SK-N-SH (cell line): ENCODE data around the gene C1QTNF5. TPM values are rescaled to one million over a fixed set of nuclear protein-coding genes. Genes with fewer than 3 reads are reported as not detected.

Experiments
- CTCF ChIA-PET: fragments of 300-600, 350-600 bp; formaldehyde crosslinking; extraction: SDS; loops from one replicate; lab custom pipeline; 2021; lab: Yijun Ruan, JAX
- POLR2A ChIA-PET: fragments of 350-600 bp; sonication (Branson Sonifier 250); formaldehyde crosslinking; extraction: SDS; loops from one replicate; lab custom pipeline; 2020; ENCODE audit warnings: antibody characterized with exemption, inconsistent platforms; lab: Yijun Ruan, JAX
- DNase-seq: peaks from one replicate; pipeline ENCODE4 v3.0.0; 2012
- H2AFZ ChIP-seq: fragments of 200-600 bp; sonication (generic); 2 replicates; pipeline ENCODE4 v1.8.1; 2016; ENCODE audit warnings: antibody characterized with exemption, mild to moderate bottlenecking, low read depth
- H3F3A ChIP-seq: fragments of 200-600 bp; sonication (generic); replicated peaks from 2 replicates; pipeline ENCODE3; 2016; ENCODE audit warnings: antibody characterized with exemption, mild to moderate bottlenecking; ENCODE audit not compliant: insufficient read depth
- H3K27ac ChIP-seq, 2 experiments: fragments of 200-500 bp in 1 of 2; fragments of 200-600 bp in 1 of 2; sonication (Bioruptor generic) in 1 of 2; sonication (generic), shearing (Covaris generic) in 1 of 2; 2 replicates each; pipeline versions ENCODE4 v1.5.1 to v1.6.1; 2014 to 2016; ENCODE audit warnings: low read depth in 2 of 2, inconsistent platforms in 1 of 2, low read length in 1 of 2, mild to moderate bottlenecking in 1 of 2, mixed read lengths in 1 of 2
- H3K27me3 ChIP-seq: fragments of 200-600 bp; sonication (generic), shearing (Covaris generic); 2 replicates; pipeline ENCODE4 v1.6.1; 2016; ENCODE audit warnings: mixed run types; ENCODE audit not compliant: insufficient read depth
- H3K36me3 ChIP-seq, 2 experiments: fragments of 200-500 bp in 1 of 2; fragments of 200-600 bp in 1 of 2; sonication (Bioruptor generic) in 1 of 2; sonication (generic) in 1 of 2; replicated peaks in 1 of 2; 2 replicates each; pipeline versions ENCODE3 to v1.5.1; 2014 to 2016; ENCODE audit warnings: low read length in 1 of 2, mild to moderate bottlenecking in 1 of 2; ENCODE audit not compliant: insufficient read depth in 2 of 2, control insufficient read depth in 1 of 2
- H3K4me1 ChIP-seq, 2 experiments: fragments of 200-500 bp in 1 of 2; fragments of 200-600 bp in 1 of 2; sonication (Bioruptor generic) in 1 of 2; sonication (generic), shearing (Covaris generic) in 1 of 2; 2 replicates each; pipeline versions ENCODE4 v1.5.1 to v1.6.1; 2014 to 2016; ENCODE audit warnings: low read depth in 1 of 2, low read length in 1 of 2, mixed run types in 1 of 2; ENCODE audit not compliant: insufficient read depth in 2 of 2, control insufficient read depth in 1 of 2
- H3K4me2 ChIP-seq: fragments of 200-600 bp; sonication (generic), shearing (Covaris generic); 2 replicates; pipeline ENCODE4 v1.6.1; 2017; ENCODE audit warnings: mixed run types
- H3K4me3 ChIP-seq, 2 experiments: fragments of 200-500 bp in 1 of 2; fragments of 200-600 bp in 1 of 2; sonication (Bioruptor generic) in 1 of 2; sonication (generic), shearing (Covaris generic) in 1 of 2; 2 replicates each; pipeline versions ENCODE4 v1.5.1 to v1.8.1; 2014 to 2016; ENCODE audit warnings: low read depth in 2 of 2, inconsistent platforms in 1 of 2, low read length in 1 of 2, mild to moderate bottlenecking in 1 of 2, mixed read lengths in 1 of 2, moderate library complexity in 1 of 2
- H3K79me2 ChIP-seq: fragments of 200-600 bp; sonication (generic); 2 replicates; pipeline ENCODE4 v1.8.1; 2017; ENCODE audit warnings: mild to moderate bottlenecking; ENCODE audit not compliant: insufficient read depth
- H3K9ac ChIP-seq: fragments of 200-600 bp; sonication (generic); 2 replicates; pipeline ENCODE4 v1.6.1; 2017; ENCODE audit warnings: mixed run types
- H3K9me2 ChIP-seq: fragments of 200-600 bp; sonication (generic); 2 replicates; pipeline ENCODE4 v1.6.1; 2017; ENCODE audit warnings: mixed run types
- H3K9me3 ChIP-seq: fragments of 200-600 bp; sonication (generic); 2 replicates; pipeline ENCODE4 v1.6.1; 2017; ENCODE audit warnings: mixed run types, mild to moderate bottlenecking, moderate library complexity
- H4K20me1 ChIP-seq: fragments of 200-600 bp; sonication (generic); 2 replicates; pipeline ENCODE4 v1.6.1; 2017; ENCODE audit warnings: mild to moderate bottlenecking, mixed run types; ENCODE audit not compliant: insufficient read depth
- CTCF ChIP-seq: fragments of 200-600 bp; sonication (generic); IDR thresholded peaks from 2 replicates; pipeline ENCODE4 v1.6.1; 2017; ENCODE audit warnings: antibody characterized with exemption, mild to moderate bottlenecking, moderate library complexity
- ELF1 ChIP-seq: IDR thresholded peaks from 2 replicates; pipeline ENCODE4 v1.4.0; 2012
- EZH2phosphoT487 ChIP-seq: fragments of 200-600 bp; sonication (generic); IDR thresholded peaks from 2 replicates; pipeline ENCODE4 v1.6.1; 2017; ENCODE audit warnings: low read depth, mixed run types, mild to moderate bottlenecking, antibody characterized with exemption, moderate library complexity, borderline replicate concordance
- FOSL2 ChIP-seq: IDR thresholded peaks from 2 replicates; pipeline ENCODE4 v1.4.0; 2012; ENCODE audit warnings: low read depth, mild to moderate bottlenecking, moderate library complexity, borderline replicate concordance
- GABPA ChIP-seq: IDR thresholded peaks from 2 replicates; pipeline ENCODE4 v1.4.0; 2012; ENCODE audit warnings: low read depth, mild to moderate bottlenecking
- JUND ChIP-seq: IDR thresholded peaks from 2 replicates; pipeline ENCODE4 v1.4.0; 2012
- NFIC ChIP-seq: IDR thresholded peaks from 2 replicates; pipeline ENCODE4 v1.4.0; 2012; ENCODE audit warnings: borderline replicate concordance
- NRF1 ChIP-seq: IDR thresholded peaks from 2 replicates; pipeline ENCODE4 v1.6.1; 2012; ENCODE audit warnings: low read depth, mild to moderate bottlenecking, low read length
- RAD21 ChIP-seq: IDR thresholded peaks from 2 replicates; pipeline ENCODE4 v1.6.1; 2012; ENCODE audit warnings: mild to moderate bottlenecking, low read length
- SMC3 ChIP-seq: IDR thresholded peaks from 2 replicates; pipeline ENCODE4 v1.6.1; 2012; ENCODE audit warnings: low read depth, low read length, improper control_type of control experiment
- TAF1 ChIP-seq: IDR thresholded peaks from 2 replicates; pipeline ENCODE4 v1.6.1; 2012; ENCODE audit warnings: low read depth, mild to moderate bottlenecking, low read length, moderate library complexity, borderline replicate concordance
- TCF12 ChIP-seq: IDR thresholded peaks from 2 replicates; pipeline ENCODE4 v1.4.0; 2012
- TEAD4 ChIP-seq: IDR thresholded peaks from 2 replicates; pipeline ENCODE4 v1.4.0; 2012; ENCODE audit warnings: mild to moderate bottlenecking, borderline replicate concordance; ENCODE audit not compliant: insufficient read depth
- YY1 ChIP-seq: IDR thresholded peaks from 2 replicates; pipeline ENCODE4 v1.4.0; 2012; ENCODE audit warnings: low read depth, mild to moderate bottlenecking
- WGBS: methylation state at CpG from one replicate; pipeline ENCODE4 v1.1.6; 2017; ENCODE audit warnings: low lambda C conversion rate; 5-methylcytosine and 5-hydroxymethylcytosine counted together
- polyA plus RNA-seq, 3 experiments: library from polyadenylated mRNA; depleted of rRNA; stranded (reverse); fragments of >200 nt; gene quantifications; 2 replicates each; pipeline ENCODE4 v1.2.3, GENCODE V29; 2012
- TF ChIP-seq, protein P1 (sequence below): fragments of 150-350 bp; IDR thresholded peaks from 2 replicates; pipeline ENCODE4 v1.6.1; 2016; ENCODE audit warnings: mild to moderate bottlenecking, low read depth, low read length
- TF ChIP-seq, protein P2 (sequence below): IDR thresholded peaks from 2 replicates; pipeline ENCODE4 v1.4.0; 2012; ENCODE audit warnings: low read depth, borderline replicate concordance
- TF ChIP-seq, protein P3 (sequence below): IDR thresholded peaks from 2 replicates; pipeline ENCODE4 v1.4.0; 2012; ENCODE audit warnings: low read depth
- TF ChIP-seq, protein P4 (sequence below): IDR thresholded peaks from 2 replicates; pipeline ENCODE4 v1.4.0; 2012; ENCODE audit warnings: low read depth, borderline replicate concordance

C1QTNF5 gene
- polyA plus RNA-seq, 1 of the 3 experiments (the other 2 are of a cell fraction) = 0.71 TPM

- TF ChIP-seq EZH2phosphoT487 (no peak), GABPA (no peak), CTCF (no peak), TCF12 (no peak)
- TF ChIP-seq, protein P1, sequence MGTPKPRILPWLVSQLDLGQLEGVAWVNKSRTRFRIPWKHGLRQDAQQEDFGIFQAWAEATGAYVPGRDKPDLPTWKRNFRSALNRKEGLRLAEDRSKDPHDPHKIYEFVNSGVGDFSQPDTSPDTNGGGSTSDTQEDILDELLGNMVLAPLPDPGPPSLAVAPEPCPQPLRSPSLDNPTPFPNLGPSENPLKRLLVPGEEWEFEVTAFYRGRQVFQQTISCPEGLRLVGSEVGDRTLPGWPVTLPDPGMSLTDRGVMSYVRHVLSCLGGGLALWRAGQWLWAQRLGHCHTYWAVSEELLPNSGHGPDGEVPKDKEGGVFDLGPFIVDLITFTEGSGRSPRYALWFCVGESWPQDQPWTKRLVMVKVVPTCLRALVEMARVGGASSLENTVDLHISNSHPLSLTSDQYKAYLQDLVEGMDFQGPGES = no peak
These were observed 20.9 kb downstream of the C1QTNF5 start (continued) for GRCh38 chr11:119319700-119320239.

DNA sequence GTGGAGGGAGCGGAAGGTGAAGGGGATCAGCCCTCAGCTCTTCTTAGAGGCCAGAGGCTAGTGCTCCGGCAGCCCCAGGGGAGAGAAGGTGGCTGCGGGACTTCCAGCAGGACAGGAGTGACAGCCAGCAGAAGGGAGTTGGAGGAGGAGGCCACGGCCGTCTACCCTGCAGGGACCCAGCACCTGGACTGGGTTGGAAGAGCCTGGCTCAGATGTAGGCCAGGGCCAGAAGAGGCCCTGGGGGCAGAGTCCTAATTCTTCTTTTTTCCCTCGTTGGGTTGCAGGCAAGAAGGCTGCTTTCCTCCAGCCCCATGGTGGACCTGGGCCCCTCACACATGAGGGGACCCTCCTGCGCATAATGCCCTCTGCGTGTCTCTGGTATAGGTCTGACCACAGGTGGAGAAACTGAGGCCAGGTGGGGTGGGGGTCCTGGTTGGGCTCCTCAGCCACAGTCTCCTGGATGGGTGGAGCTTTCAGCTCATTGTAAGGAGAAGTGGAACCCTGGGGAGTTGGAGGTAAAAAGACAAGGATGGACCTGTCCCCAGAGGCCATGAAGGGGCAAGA lies 21.5 kb downstream of the C1QTNF5 start:
- POLR2A ChIA-PET = no interaction called here
- no peaks in the 10 kb centered on the region for H3K27me3 ChIP-seq
- H3K4me3 ChIP-seq = no peak overlapping the region
- no peak overlapping the region for H3K9ac ChIP-seq
- H3F3A ChIP-seq = peaks cover 4% of the 10 kb centered on the region
- TF ChIP-seq, protein P2, sequence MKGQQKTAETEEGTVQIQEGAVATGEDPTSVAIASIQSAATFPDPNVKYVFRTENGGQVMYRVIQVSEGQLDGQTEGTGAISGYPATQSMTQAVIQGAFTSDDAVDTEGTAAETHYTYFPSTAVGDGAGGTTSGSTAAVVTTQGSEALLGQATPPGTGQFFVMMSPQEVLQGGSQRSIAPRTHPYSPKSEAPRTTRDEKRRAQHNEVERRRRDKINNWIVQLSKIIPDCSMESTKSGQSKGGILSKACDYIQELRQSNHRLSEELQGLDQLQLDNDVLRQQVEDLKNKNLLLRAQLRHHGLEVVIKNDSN = no peak
- TF ChIP-seq YY1 = no peak
- TF ChIP-seq TAF1 = no peak
- TF ChIP-seq RAD21 = no peak
- TF ChIP-seq NRF1 = no peak
- no peak for TF ChIP-seq JUND
- no peak for TF ChIP-seq ELF1
- TF ChIP-seq, protein P3, sequence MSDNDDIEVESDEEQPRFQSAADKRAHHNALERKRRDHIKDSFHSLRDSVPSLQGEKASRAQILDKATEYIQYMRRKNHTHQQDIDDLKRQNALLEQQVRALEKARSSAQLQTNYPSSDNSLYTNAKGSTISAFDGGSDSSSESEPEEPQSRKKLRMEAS = no peak
- TF ChIP-seq, protein P4, sequence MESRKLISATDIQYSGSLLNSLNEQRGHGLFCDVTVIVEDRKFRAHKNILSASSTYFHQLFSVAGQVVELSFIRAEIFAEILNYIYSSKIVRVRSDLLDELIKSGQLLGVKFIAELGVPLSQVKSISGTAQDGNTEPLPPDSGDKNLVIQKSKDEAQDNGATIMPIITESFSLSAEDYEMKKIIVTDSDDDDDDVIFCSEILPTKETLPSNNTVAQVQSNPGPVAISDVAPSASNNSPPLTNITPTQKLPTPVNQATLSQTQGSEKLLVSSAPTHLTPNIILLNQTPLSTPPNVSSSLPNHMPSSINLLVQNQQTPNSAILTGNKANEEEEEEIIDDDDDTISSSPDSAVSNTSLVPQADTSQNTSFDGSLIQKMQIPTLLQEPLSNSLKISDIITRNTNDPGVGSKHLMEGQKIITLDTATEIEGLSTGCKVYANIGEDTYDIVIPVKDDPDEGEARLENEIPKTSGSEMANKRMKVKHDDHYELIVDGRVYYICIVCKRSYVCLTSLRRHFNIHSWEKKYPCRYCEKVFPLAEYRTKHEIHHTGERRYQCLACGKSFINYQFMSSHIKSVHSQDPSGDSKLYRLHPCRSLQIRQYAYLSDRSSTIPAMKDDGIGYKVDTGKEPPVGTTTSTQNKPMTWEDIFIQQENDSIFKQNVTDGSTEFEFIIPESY = no peak
- no peak for TF ChIP-seq FOSL2
- TF ChIP-seq SMC3 = no peak
- TF ChIP-seq NFIC = no peak
- TF ChIP-seq TEAD4 = no peak
- TF ChIP-seq CTCF = no peak
- no peak overlapping the region for H3K27ac ChIP-seq
- H3K36me3 ChIP-seq = no peaks in the 10 kb centered on the region
- H2AFZ ChIP-seq = peak overlapping the region; percentile 62; the same call in 1 of the 2 replicates
- 94% methylated on average over 8 of the region's 8 CpGs for WGBS
- H3K9me2 ChIP-seq = no peaks in the 10 kb centered on the region
- H3K4me1 ChIP-seq = peaks cover 12 to 34% of the 10 kb centered on the region in 2 experiments; a peak in 2 of 4 replicates
- H3K9me3 ChIP-seq = no peaks in the 10 kb centered on the region
- H3K79me2 ChIP-seq = no peaks in the 10 kb centered on the region
- H4K20me1 ChIP-seq = no peaks in the 10 kb centered on the region
- no peak overlapping the region for H3K4me2 ChIP-seq
- CTCF ChIA-PET = interaction anchor here (0.8 to 4.6 kb wide), 6 partner anchors 19 to 184 kb away, joined by 3 to 18 read pairs (median 4); partner anchors contain the start of gene CBL
- no peak for DNase-seq
